ENCODE measurements around the gene SNAPC1. TPM values are rescaled to one million over a fixed set of nuclear protein-coding genes. Genes with fewer than 3 reads are reported as not detected.

Gene SNAPC1
- polyA plus RNA-seq, 2 of the 4 experiments (the other 2 are of a cell fraction): 22.8 to 30.5 TPM

- TF ChIP-seq CTCF (IDR thresholded peaks at IDR 0.05) (peak; percentile 96), HOXB5 (CRISPR knock-in tag; IDR thresholded peaks at IDR 0.05) (no peak), HOXB13 (CRISPR knock-in tag; IDR thresholded peaks at IDR 0.05; ENCODE audit: low read depth) (no peak), ZC3H11A (IDR thresholded peaks at IDR 0.05) (no peak), RNF2 (IDR thresholded peaks at IDR 0.05; ENCODE audit: borderline replicate concordance, low read depth) (no peak), CHD2 (IDR thresholded peaks at IDR 0.05; ENCODE audit: low read length, partially characterized antibody) (no peak), FOSL2 (IDR thresholded peaks at IDR 0.05) (no peak), FOSL2 (CRISPR knock-in tag; IDR thresholded peaks at IDR 0.05) (no peak)
These were observed 75.4 kb downstream of the SNAPC1 start (continued) for GRCh38 chr14:61837336-61838229.

- no peak for TF ChIP-seq RFX5 (IDR thresholded peaks at IDR 0.05)
- no peak for TF ChIP-seq BHLHE40 (IDR thresholded peaks at IDR 0.05; ENCODE audit: low read depth, low read length)
- no peak for TF ChIP-seq BCL3 (IDR thresholded peaks at IDR 0.05)
- TF ChIP-seq EHF (CRISPR knock-in tag; IDR thresholded peaks at IDR 0.05): no peak
- no peak for TF ChIP-seq TFCP2L1 (CRISPR knock-in tag; IDR thresholded peaks at IDR 0.05)
- TF ChIP-seq MAZ (IDR thresholded peaks at IDR 0.05; ENCODE audit: borderline replicate concordance, low read depth, low read length): no peak
- no peak for TF ChIP-seq CEBPB (IDR thresholded peaks at IDR 0.05)
- TF ChIP-seq NPAS2 (CRISPR knock-in tag; IDR thresholded peaks at IDR 0.05; ENCODE audit: borderline replicate concordance): no peak
- TF ChIP-seq HDAC2 (IDR thresholded peaks at IDR 0.05): no peak
- TF ChIP-seq HOXB5 (CRISPR knock-in tag; IDR thresholded peaks at IDR 0.05): no peak
- WGBS (ENCODE audit: missing lambda C conversion rate): 31% methylated on average over 5 of the region's 5 CpGs
- no peak for ATAC-seq
- no peak for DNase-seq (ENCODE audit: low read depth in 1 of 2, low spot score in 1 of 2)
- peaks cover 15% of the 10 kb centered on the region for H3K4me1 ChIP-seq
- ChIA-PET POLR2A (no interaction called here), CTCF (interaction anchor here (1.1 to 12.5 kb wide), 16 partner anchors 10 to 568 kb away, joined by 3 to 196 read pairs (median 5); no protein-coding TSS in a partner anchor)
- H3K4me3 ChIP-seq: no peak overlapping the region
- FAIRE-seq: no peak
- H3K9me3 ChIP-seq: no peaks in the 10 kb centered on the region
- peak overlapping the region; percentile 23 to 56; a peak in 4 of 6 replicates for H3K27ac ChIP-seq
- peak overlapping the region; percentile 27; the same call in 2 of the 3 replicates for H3K4me2 ChIP-seq
These were observed 76.5 kb downstream of the SNAPC1 start for GRCh38 chr14:61838661-61839245.

- peaks cover 15% of the 10 kb centered on the region for H3K4me1 ChIP-seq
- H3K4me2 ChIP-seq: no peak overlapping the region
- no peak for TF ChIP-seq POLR2A (IDR thresholded peaks at IDR 0.05; ENCODE audit: low read length)
- no peak for TF ChIP-seq TFCP2L1 (CRISPR knock-in tag; IDR thresholded peaks at IDR 0.05)
- no peak for TF ChIP-seq BHLHE40 (IDR thresholded peaks at IDR 0.05; ENCODE audit: low read depth, low read length)
- TF ChIP-seq NPAS2 (CRISPR knock-in tag; IDR thresholded peaks at IDR 0.05; ENCODE audit: borderline replicate concordance): no peak
- TF ChIP-seq HES2 (IDR thresholded peaks at IDR 0.05): no peak
- TF ChIP-seq ZSCAN20 (CRISPR knock-in tag; IDR thresholded peaks at IDR 0.05): no peak
- no peak for TF ChIP-seq JUN (IDR thresholded peaks at IDR 0.05)
- no peak for TF ChIP-seq KDM5A (IDR thresholded peaks at IDR 0.05)
- TF ChIP-seq USF2 (IDR thresholded peaks at IDR 0.05): no peak
- TF ChIP-seq BCL3 (IDR thresholded peaks at IDR 0.05): no peak
- TF ChIP-seq EHMT2 (IDR thresholded peaks at IDR 0.05; ENCODE audit: low read depth): no peak
- no peak for TF ChIP-seq RCOR1 (IDR thresholded peaks at IDR 0.05; ENCODE audit: low read depth, low read length)
- TF ChIP-seq EHF (CRISPR knock-in tag; IDR thresholded peaks at IDR 0.05): no peak
- TF ChIP-seq ZNF302 (CRISPR knock-in tag; IDR thresholded peaks at IDR 0.05): no peak
- no peak for TF ChIP-seq KDM1A (IDR thresholded peaks at IDR 0.05; ENCODE audit: low read depth)
- H3K4me3 ChIP-seq: no peak overlapping the region
- ChIA-PET CTCF (interaction anchor here (12.5 kb wide), 1 partner anchor 379 kb away, joined by 196 read pairs; no protein-coding TSS in a partner anchor), POLR2A (no interaction called here)
- DNase-seq (ENCODE audit: low read depth in 1 of 2, low spot score in 1 of 2): no peak
- H3K9me3 ChIP-seq: peaks cover under 1% of the 10 kb centered on the region; the same call in 1 of the 3 replicates
- no peak overlapping the region for H3K27ac ChIP-seq
- WGBS (ENCODE audit: missing lambda C conversion rate): 46% methylated on average over 4 of the region's 4 CpGs
- ATAC-seq: no peak
- FAIRE-seq: no peak
These were observed 77.3 kb downstream of the SNAPC1 start for GRCh38 chr14:61839507-61839906.
